Spleen (tissue), 7 donors: Measurements from ENCODE around the gene HNRNPUL1.

Source experiments
- POLR2A ChIP-seq, 3 donors: fragments of 450-650 bp; IDR thresholded peaks; one replicate each; pipeline ENCODE4 v1.5.1; 2017; ENCODE audit warnings: antibody characterized with exemption in 3 of 3, mild to moderate bottlenecking in 1 of 3
- POLR2AphosphoS5 ChIP-seq, 3 donors: sonication (generic); formaldehyde crosslinking; IDR thresholded peaks; one replicate each; pipeline ENCODE4 v1.5.1; 2017; ENCODE audit warnings: antibody characterized with exemption in 3 of 3
- TF ChIP-seq, protein P1 (sequence below), 11 experiments: fragments of 200-600 bp in 7 of 11; fragments of 450-650 bp in 4 of 11; sonication (generic) in 4 of 11; IDR thresholded peaks in 8 of 11; conservative IDR thresholded peaks in 3 of 11; 1 replicate in 7 of 11; 2 replicates in 4 of 11; pipeline versions ENCODE4 v1.4.0 to v1.8.0; 2016 to 2021; ENCODE audit warnings: antibody characterized with exemption in 11 of 11, inconsistent platforms in 4 of 11, mild to moderate bottlenecking in 1 of 11
- donor health status: DM: no; HTN: no; CAD: no; lungs with moderate emphysema.
- donor health status: DM: no; HTN: no; CAD: no.
- donor health status: DM: no; HTN: no; CAD: no.

DNA sequence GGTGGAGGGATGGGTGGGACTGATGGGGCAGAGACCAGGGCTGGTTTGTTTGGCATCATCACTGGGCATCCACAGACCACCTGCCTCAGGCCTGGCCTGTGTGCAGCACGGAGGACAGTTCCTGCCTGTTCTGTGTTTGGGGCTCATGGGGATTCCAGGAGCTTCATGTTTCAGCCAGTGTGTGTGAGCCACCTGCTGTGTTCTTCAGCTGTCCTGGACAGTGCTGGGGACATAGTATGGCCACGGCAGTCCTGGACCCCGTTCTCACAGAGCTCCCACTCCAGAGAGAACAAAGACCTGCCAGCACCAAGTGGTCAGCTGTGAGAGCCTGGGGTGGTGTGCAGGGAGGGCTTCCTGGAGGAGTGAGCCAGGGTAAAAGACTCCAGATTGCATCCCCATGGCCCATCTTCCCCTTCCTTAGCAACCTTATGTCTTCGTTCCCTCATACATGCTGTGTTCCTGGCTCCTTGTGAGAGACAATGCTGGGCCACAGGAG is 43.8 kb downstream of the HNRNPUL1 start:
- TF ChIP-seq, protein P1, sequence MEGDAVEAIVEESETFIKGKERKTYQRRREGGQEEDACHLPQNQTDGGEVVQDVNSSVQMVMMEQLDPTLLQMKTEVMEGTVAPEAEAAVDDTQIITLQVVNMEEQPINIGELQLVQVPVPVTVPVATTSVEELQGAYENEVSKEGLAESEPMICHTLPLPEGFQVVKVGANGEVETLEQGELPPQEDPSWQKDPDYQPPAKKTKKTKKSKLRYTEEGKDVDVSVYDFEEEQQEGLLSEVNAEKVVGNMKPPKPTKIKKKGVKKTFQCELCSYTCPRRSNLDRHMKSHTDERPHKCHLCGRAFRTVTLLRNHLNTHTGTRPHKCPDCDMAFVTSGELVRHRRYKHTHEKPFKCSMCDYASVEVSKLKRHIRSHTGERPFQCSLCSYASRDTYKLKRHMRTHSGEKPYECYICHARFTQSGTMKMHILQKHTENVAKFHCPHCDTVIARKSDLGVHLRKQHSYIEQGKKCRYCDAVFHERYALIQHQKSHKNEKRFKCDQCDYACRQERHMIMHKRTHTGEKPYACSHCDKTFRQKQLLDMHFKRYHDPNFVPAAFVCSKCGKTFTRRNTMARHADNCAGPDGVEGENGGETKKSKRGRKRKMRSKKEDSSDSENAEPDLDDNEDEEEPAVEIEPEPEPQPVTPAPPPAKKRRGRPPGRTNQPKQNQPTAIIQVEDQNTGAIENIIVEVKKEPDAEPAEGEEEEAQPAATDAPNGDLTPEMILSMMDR (IDR thresholded peaks at IDR 0.05 in 8 of 11, conservative IDR thresholded peaks at IDR 0.05 in 3 of 11), result no peak
- TF ChIP-seq POLR2AphosphoS5 (IDR thresholded peaks at IDR 0.05), result no peak
- TF ChIP-seq POLR2A (IDR thresholded peaks at IDR 0.05), result no peak
